GM21619 (cell line): ENCODE results near the gene UGT1A4.

ENCODE experiments used
- ATAC-seq: cut with Tn5 transposase; IDR thresholded peaks from one replicate; pipeline ENCODE4 v1.9.1; 2021; ENCODE audit not compliant: unreplicated experiment

The UGT1A4 gene

GRCh38 chr2:233718552-233718951 lies at the start of gene UGT1A4:
Gene UGT1A4 (plus strand): TSS chr2:233718736. CDS start chr2:233718821, 85 bp downstream.
- no peak for ATAC-seq

GRCh38 chr2:233671290-233672161 lies 47.0 kb upstream of the UGT1A4 start, which contains the start of gene UGT1A9:
Gene UGT1A9 (plus strand): TSS chr2:233671898. CDS start chr2:233671935, 37 bp downstream.
- ATAC-seq: no peak

DNA sequence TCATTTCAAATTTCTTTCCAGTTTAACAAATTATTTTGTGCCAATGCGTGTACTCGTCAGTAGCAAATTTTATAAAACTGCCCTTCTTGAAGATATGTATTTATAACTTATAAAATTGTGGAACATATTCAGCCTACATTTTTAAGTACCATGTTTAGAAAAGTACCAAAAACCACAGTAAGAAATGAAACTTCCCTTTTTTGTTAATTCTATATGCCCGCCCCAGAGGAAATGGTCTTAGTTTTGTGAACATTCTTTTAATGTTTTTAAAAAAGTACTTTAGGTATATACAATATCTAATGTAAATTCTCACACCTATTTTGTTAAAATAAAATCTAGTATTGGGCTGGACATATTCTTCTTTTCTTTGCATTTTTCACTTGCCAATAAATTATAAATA lies 45.6 kb upstream of the UGT1A4 start:
- ATAC-seq: no peak

DNA sequence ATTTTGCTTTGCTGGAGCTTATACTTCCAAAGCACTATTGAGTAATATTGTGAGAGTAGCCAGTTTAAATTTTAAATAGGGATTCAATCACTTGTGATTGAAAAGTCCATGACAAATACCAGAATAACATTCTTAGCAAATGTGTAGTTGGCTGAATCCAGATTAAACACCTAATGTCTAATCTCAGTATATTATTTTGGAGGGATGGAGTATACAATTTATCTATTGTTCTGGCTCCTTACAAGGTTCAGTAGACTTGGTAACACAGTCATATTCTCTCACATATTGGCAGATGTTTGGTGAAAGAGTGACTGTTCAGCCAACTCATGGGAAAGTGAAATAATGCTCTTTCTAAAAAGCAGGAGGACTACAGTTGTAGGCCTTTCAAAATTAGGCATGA lies 44.6 kb upstream of the UGT1A4 start:
- ATAC-seq: no peak

GRCh38 chr2:233674314-233674713 lies 44.2 kb upstream of the UGT1A4 start:
- no peak for ATAC-seq

- ATAC-seq: no peak
Observed at GRCh38 chr2:233674995-233675394, 43.5 kb upstream of the UGT1A4 start.

GRCh38 chr2:233676046-233676445 lies 42.5 kb upstream of the UGT1A4 start:
- ATAC-seq: no peak

DNA sequence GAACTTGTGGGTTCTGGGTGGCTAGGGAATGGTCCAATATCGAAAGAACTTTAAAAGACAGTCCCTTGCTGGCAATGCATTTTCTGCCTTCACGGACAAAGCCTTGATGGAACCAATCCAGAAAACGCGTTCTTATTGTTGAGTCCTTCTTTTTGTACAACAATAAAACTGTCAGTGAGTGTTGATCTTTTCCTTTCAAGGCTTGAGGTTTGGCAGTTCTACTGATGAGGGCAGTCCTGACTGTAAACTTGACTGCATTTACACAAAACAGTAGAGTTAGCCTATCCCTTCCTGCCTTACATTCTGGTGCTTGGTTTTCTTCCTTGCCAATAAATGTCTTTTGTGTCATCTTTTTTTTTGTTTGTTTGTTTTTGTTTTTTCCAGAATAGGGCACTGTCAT lies 39.3 kb upstream of the UGT1A4 start:
- no peak for ATAC-seq

DNA sequence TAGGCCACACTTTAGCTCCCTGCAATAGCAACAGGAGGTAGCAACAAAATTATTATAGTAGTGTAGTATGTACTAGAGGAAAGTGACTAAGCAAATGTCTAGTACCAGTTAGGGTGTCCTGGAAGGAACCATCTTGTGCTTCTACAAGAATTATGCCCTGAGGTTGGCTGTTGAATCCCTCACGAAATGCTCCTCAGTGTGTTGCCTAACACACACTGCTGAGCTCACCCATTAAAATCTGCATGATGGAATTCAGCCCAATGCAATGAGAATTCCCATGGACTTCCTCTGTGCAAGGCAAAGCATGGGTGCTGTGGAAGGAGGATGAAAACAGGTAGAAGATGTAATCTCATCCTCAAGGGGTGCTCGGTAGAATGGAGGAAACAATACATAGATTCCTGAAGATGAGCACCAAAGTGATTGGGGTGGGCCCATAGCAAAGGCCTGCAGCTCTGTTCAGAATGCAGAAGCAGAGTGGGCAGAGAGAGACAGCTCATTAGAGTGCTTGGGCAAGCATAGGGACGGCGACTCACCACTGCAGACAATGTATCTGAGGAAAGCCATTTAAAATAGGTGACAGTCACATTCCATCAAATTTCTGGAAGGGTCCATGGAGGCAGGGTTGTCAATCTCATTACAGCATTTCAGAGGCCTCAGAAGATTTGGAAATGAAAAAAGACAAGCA lies 38.0 kb upstream of the UGT1A4 start:
- ATAC-seq: no peak

DNA sequence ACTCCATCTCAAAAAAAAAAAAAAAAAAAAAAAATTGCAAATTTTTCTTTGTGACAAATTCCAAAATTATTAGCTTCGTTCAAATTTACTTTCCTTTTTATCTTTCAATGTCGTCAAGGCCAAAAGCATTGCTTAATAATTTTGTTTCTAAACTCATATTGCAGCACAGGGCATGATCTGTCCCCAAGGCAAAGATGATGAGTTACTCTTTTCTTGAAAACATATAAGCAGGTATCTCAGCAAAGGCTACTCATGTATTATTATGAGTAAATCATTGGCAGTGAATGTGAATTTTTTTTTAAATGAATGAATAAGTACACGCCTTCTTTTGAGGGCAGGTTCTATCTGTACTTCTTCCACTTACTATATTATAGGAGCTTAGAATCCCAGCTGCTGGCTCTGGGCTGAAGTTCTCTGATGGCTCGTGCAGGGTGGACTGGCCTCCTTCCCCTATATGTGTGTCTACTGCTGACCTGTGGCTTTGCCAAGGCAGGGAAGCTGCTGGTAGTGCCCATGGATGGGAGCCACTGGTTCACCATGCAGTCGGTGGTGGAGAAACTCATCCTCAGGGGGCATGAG lies 36.9 kb upstream of the UGT1A4 start, which contains the start of gene UGT1A7:
Gene UGT1A7 (plus strand): TSS at position 381 of the 579 bp plus-strand sequence. CDS start 37 bp downstream, at position 418.
- no peak for ATAC-seq

DNA sequence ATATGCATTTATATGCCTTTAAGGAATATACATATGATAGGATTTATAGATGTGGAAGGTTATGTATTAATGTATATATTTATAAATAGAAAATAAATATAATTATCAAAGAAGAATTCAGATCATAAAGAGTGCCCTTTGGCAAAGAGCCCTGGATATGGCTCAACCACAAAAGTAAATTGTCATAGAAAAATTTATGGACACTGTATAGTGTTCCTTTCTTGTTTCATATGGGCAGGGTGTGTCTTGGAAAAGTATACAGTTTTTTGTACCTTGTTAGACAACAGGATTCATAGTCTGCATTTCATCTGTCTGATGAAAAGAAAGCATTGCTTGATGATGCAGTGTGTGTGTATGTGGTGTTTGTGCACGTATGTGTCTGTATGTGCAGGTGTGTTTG lies 33.9 kb upstream of the UGT1A4 start:
- no peak for ATAC-seq

DNA sequence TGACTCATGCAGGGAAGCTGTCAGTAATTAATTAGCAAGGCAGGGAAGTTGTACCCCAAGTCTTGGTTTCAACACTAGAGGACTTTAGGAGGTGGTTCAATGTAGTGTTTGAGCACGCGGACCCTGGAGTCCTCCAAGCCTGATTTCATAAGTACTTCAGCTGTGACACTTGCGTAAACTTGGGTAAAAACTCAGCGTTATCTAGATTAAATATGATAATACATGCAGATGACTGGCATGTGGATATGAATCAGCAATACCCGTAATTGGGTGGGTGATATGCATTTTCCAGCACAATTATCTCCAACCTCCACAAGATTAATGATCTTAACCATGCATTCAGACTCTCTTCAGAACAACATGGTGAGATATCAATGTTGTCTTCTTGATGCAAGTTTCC lies 31.6 kb upstream of the UGT1A4 start:
- ATAC-seq: no peak

DNA sequence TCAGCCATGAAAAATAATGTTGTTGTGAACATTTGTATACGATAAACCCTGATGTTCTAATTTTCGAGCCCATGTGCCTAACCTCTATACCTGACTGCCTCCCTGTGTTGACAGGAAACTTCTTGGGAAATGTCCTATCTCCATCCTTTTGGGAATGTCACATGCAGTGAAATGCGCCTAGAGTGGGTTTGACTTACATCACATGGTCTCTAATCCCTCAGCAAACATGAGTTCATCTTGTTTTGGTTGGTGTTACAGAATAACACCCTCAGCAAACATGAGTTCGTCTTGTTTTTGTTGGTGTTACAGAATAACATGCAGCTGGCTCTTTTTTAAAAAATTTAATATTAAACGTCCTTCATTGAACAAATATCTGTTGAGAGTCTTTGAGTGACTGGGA lies 30.2 kb upstream of the UGT1A4 start:
- no peak for ATAC-seq

- no peak for ATAC-seq
Observed at GRCh38 chr2:233689031-233689430, 29.5 kb upstream of the UGT1A4 start.

- ATAC-seq: no peak
Observed at GRCh38 chr2:233689501-233689900, 29.0 kb upstream of the UGT1A4 start.

- ATAC-seq: no peak
Observed at GRCh38 chr2:233690444-233690843, 28.1 kb upstream of the UGT1A4 start.

DNA sequence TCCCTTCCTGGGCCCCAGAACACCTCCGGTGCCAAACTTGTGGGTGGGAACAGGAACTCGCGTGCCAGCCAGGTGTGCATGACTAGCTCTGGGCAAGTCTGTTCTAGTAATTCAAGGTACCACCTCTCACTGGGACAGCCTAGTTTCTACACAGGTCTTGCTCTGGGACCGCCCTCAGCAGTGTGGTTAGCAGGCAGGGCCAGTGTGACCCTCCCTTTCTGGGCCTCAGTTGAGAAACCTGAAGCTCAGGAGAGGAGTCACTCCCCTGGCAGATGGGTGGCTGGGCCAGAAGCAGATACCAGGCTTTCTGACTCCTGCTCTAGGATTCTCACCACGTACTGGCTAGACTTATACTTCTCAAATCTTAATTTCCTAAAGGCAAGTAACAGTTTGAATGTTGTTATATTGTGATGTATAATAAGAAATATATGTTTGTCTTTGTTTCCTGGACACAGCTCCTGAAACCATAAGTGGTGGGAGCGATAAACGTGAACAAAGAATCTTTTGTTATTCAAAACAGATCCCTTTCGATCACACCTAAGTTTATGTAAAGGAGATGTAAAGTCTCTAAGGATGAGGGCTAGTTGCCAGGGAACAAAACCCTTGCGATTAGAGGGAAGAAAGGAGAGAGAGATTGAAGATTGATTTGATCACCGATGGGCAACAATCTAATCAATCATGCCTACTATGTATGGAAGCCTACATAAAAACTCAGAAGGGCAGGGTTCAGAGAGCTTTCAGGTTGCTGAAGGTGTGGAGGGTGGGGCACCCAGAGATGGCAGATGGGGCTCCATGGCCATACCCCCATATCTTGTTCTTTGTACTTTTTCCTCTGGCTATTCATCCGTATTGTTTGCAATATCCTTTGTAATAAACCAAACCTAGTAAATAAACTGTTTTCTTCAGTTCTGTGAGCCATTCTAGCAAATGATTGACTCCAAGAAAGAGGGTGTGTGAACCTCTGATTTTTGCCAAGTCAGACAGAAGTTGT lies 26.8 kb upstream of the UGT1A4 start:
- ATAC-seq: no peak

- ATAC-seq: no peak
Observed at GRCh38 chr2:233692648-233693047, 25.9 kb upstream of the UGT1A4 start, which contains the start of gene UGT1A6. Gene UGT1A6 (plus strand): TSS chr2:233692890. CDS start chr2:233693005, 115 bp downstream.

- ATAC-seq: no peak
Observed at GRCh38 chr2:233693963-233694362, 24.6 kb upstream of the UGT1A4 start.

- ATAC-seq: no peak
Observed at GRCh38 chr2:233698740-233699139, 19.8 kb upstream of the UGT1A4 start.
